HG03139 (cell line): ENCODE results near the gene NGDN.
"Not testable (repeated sequence)": the region's sequence is repeated elsewhere in the genome, so short reads cannot be mapped to it uniquely, and the experiment has no call there.

Source experiments
- ATAC-seq: cut with Tn5 transposase; IDR thresholded peaks from one replicate; pipeline ENCODE4 v1.9.1; 2021; ENCODE audit not compliant: unreplicated experiment

Gene NGDN

GRCh38 chr14:23469127-23469905 lies at the start of gene NGDN:
Gene NGDN (plus strand): TSS chr14:23469703. CDS start chr14:23469716, 13 bp downstream.
- ATAC-seq, result peak; percentile 94

- no peak for ATAC-seq
Observed at GRCh38 chr14:23421594-23421993, 47.9 kb upstream of the NGDN start.

- ATAC-seq, result no peak
Observed at GRCh38 chr14:23423657-23424056, 45.8 kb upstream of the NGDN start.

- no peak for ATAC-seq
Observed at GRCh38 chr14:23425169-23425568, 44.3 kb upstream of the NGDN start.

GRCh38 chr14:23425798-23426197 lies 43.7 kb upstream of the NGDN start:
- not testable (repeated sequence) for ATAC-seq

GRCh38 chr14:23428686-23429495 lies 40.6 kb upstream of the NGDN start:
- ATAC-seq, result no peak

- no peak for ATAC-seq
Observed at GRCh38 chr14:23430016-23430722, 39.3 kb upstream of the NGDN start.

GRCh38 chr14:23430723-23431085 lies 38.8 kb upstream of the NGDN start:
- ATAC-seq, result no peak

GRCh38 chr14:23431486-23431885 lies 38.0 kb upstream of the NGDN start:
- ATAC-seq, result no peak

GRCh38 chr14:23432102-23432925 lies 37.2 kb upstream of the NGDN start:
- no peak for ATAC-seq

- no peak for ATAC-seq
Observed at GRCh38 chr14:23432946-23433345, 36.6 kb upstream of the NGDN start.

GRCh38 chr14:23433457-23433856 lies 36.0 kb upstream of the NGDN start:
- no peak for ATAC-seq

GRCh38 chr14:23434488-23435222 lies 34.8 kb upstream of the NGDN start:
- no peak for ATAC-seq

- no peak for ATAC-seq
Observed at GRCh38 chr14:23435543-23436326, 33.8 kb upstream of the NGDN start, which contains the start of gene MYH7. Gene MYH7 (minus strand): TSS chr14:23435660. CDS start chr14:23433732, 1,928 bp downstream.

GRCh38 chr14:23436327-23437132 lies 33.0 kb upstream of the NGDN start:
- ATAC-seq, result no peak

- no peak for ATAC-seq
Observed at GRCh38 chr14:23437133-23438100, 32.1 kb upstream of the NGDN start.
